H7 (cell line): ENCODE data around the gene DYSF. TPM values are rescaled to one million over a fixed set of nuclear protein-coding genes. Genes with fewer than 3 reads are reported as not detected.

Experiments
- DNase-seq: peaks from one replicate; pipeline ENCODE4 v3.0.0; 2012
- H3K27me3 ChIP-seq: 2 replicates; pipeline ENCODE4 v1.6.0; 2011; ENCODE audit warnings: mild to moderate bottlenecking, low read length; ENCODE audit not compliant: control insufficient read depth, insufficient read depth
- H3K36me3 ChIP-seq: replicated peaks from 2 replicates; pipeline ENCODE4 v1.5.1; 2011; ENCODE audit warnings: low read length; ENCODE audit not compliant: control insufficient read depth, insufficient read depth
- H3K4me3 ChIP-seq: 2 replicates; pipeline ENCODE4 v1.5.1; 2011; ENCODE audit warnings: low read depth, mild to moderate bottlenecking, control low read depth, low read length, moderate library complexity; ENCODE audit not compliant: insufficient read depth
- total RNA-seq: library from RNA; depleted of rRNA; stranded (reverse); fragments of >200 nt; shearing (Covaris generic); gene quantifications from 2 replicates; pipeline ENCODE4 v1.2.3, GENCODE V29; 2014

DYSF gene
- total RNA-seq, 1 experiment from 2014 or later: 7.4 TPM

GRCh38 chr2:71700658-71701397, 247.5 kb downstream of the DYSF start:
- Histone ChIP-seq H3K27me3 (no peaks in the 10 kb centered on the region), H3K4me3 (no peak overlapping the region), H3K36me3 (no peaks in the 10 kb centered on the region)
- peak; percentile 73 for DNase-seq

- H3K36me3 ChIP-seq: no peaks in the 10 kb centered on the region
- H3K27me3 ChIP-seq: no peaks in the 10 kb centered on the region
- no peak overlapping the region for H3K4me3 ChIP-seq
- DNase-seq: no peak
Observed at GRCh38 chr2:71702071-71702970, 249.0 kb downstream of the DYSF start.

- H3K4me3 ChIP-seq: no peak overlapping the region
- H3K27me3 ChIP-seq: no peaks in the 10 kb centered on the region
- H3K36me3 ChIP-seq: no peaks in the 10 kb centered on the region
- no peak for DNase-seq
Observed at GRCh38 chr2:71702971-71703898, 249.9 kb downstream of the DYSF start.

DNA sequence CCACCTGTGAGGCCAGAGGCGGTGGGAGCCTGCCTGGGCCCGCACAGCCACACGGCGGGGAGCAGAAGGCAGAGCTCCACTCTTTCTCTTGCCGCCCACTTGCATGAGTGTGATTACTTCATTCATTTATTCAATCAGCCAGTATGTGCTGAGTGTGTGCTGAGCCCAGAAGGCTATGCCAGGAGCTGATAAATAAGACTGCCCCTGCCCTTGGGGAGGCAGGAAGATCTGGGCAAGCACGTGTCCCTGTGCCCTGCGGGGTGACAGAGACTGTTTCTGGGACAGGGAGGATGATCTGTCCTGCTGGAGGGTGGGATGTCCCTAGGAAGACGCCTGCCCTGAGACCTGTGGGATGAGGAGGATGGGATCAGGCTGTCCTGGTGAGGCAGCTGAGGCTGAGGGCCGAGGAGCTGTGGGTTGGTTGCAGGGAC, 250.8 kb downstream of the DYSF start:
- H3K4me3 ChIP-seq: no peak overlapping the region
- H3K36me3 ChIP-seq: no peaks in the 10 kb centered on the region
- H3K27me3 ChIP-seq: no peaks in the 10 kb centered on the region
- DNase-seq: no peak

DNA sequence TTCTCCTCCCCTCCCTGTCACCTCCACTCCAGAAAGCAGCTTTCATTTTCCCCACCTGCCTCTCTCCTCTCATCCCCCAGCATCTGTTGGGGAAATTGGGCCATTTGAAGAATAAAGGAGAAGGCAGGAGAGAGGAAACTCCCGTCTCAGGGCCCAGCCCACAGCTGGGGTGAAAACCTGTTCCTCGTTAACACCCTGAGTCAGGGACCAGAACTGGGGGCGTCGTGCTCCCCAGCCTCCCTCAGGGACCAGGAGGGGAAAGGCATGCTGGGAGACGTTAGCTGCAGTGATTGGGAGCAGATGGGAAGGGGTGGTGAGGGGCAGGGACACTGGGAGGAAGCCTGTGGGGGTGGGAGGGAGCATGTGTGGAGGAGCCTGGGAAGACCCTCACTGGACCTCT, 251.3 kb downstream of the DYSF start:
- Histone ChIP-seq H3K27me3 (no peaks in the 10 kb centered on the region), H3K4me3 (no peak overlapping the region), H3K36me3 (no peaks in the 10 kb centered on the region)
- no peak for DNase-seq

GRCh38 chr2:71705171-71705960, 252.0 kb downstream of the DYSF start:
- DNase-seq: no peak
- Histone ChIP-seq H3K27me3 (no peaks in the 10 kb centered on the region), H3K36me3 (no peaks in the 10 kb centered on the region), H3K4me3 (no peak overlapping the region)

DNA sequence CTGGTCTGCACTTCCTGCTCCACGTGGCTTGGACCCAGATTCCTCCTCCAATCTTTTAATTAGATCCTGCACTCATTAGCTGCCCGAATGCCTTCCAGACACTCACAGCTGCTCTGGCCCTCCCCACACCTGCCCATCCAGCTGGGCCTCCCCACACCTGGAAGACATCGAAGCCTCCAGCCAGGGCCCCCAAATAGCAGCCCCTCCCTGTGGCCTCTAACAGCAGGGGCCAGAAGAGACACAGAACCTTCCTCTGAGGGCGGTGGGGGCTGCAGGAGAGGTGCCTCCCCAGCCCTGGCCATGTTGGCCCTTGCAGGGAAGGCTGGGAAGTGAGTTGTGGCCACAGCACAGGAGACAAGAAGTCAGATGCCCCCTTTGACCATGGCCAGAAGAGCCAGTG, 252.8 kb downstream of the DYSF start:
- H3K27me3 ChIP-seq: no peaks in the 10 kb centered on the region
- DNase-seq: no peak

DNA sequence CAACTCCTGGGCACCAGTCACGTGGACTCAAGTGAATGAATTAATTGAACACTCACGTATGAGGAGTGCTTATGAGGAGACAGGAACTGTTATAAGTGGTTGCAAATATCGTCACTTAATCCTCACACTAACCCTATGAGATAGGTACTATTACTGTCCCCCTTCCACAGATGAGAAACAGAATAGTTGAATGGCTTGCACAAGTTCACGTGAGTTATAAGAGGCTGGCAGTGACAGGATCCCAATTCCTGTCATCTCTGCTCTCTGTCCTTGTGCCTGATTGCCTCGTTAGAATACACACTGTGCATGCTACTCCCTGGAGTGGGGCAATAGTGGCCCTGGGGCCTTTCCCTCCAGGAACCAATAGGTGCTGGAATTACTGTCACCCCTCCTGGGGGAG, 253.5 kb downstream of the DYSF start:
- H3K27me3 ChIP-seq: no peaks in the 10 kb centered on the region
- no peak for DNase-seq
- H3K4me3 ChIP-seq: no peak overlapping the region
- H3K36me3 ChIP-seq: no peaks in the 10 kb centered on the region

More for the DNA sequence above, 252.8 kb downstream of the DYSF start:
- no peak overlapping the region for H3K4me3 ChIP-seq
- H3K36me3 ChIP-seq: no peaks in the 10 kb centered on the region

DNA sequence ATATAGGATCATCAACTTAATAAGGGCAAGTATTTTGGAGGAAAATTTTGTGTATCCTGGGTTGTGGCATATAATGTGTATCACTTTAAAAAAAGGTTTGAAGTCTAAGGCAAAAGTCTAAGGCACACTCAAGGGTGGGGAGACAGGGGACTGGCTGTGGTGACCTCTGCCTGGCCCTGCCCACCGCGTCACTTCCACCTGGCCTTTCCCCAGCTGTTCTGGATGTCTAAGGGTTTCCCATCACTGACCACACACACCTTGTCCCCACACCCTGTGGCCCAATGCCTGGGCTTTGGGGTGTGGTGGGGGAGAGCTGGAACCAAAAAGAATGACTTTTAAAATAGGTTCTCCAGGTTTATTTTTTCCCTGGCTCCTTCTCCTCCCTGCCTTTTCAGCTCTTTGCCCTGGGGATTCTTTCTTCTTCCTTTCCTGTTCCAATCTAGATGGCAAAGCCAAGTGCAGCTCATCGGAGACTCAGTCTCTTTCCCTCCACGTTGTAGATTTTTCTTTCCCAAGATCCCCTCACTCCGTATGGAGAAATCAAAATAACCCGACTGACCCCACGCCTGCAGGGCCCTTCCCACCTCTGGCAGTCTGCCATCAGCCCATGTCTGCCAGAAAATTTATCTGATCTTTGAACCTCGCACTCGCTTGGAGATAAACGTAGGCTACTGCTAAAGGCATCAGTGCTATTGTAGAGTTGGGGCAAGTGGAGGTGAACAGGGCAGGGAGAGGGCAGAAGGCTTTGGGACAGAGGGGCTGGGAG, 257.2 kb downstream of the DYSF start:
- no peak for DNase-seq
- no peaks in the 10 kb centered on the region for H3K36me3 ChIP-seq
- no peaks in the 10 kb centered on the region for H3K27me3 ChIP-seq
- H3K4me3 ChIP-seq: no peak overlapping the region

DNA sequence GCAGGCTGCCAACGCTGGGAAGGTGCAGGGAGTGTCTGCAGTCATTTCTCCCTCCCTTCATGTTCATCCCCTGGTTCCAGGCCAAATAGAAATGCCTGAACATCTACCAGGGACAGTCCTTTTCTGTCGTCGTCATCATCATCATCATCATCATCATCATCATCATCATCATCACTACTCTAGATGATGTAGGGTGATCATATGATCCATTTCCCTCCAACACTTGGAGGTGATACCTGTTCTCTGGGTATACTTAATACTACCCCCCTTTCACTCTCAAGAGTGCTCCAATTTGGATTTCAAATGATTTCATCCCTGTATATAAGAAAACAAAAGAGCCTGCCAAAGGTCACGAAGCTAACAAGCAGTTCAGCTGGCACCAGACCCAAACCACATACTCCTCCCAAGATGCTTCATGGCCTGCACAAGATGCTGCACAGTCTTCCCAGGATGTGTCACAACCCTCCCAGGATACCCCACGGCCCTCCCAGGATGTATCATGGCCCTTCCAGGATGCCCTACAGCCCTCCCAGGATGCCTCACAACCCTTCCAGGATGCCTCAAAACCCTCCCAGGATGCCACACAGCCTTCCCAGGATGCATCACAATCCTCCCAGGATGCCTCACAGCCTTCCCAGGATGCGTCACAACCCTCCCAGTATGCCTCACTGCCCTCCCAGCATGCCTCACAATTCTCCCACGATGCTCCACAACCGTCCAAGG, 257.9 kb downstream of the DYSF start:
- no peak for DNase-seq
- no peaks in the 10 kb centered on the region for H3K27me3 ChIP-seq

DNA sequence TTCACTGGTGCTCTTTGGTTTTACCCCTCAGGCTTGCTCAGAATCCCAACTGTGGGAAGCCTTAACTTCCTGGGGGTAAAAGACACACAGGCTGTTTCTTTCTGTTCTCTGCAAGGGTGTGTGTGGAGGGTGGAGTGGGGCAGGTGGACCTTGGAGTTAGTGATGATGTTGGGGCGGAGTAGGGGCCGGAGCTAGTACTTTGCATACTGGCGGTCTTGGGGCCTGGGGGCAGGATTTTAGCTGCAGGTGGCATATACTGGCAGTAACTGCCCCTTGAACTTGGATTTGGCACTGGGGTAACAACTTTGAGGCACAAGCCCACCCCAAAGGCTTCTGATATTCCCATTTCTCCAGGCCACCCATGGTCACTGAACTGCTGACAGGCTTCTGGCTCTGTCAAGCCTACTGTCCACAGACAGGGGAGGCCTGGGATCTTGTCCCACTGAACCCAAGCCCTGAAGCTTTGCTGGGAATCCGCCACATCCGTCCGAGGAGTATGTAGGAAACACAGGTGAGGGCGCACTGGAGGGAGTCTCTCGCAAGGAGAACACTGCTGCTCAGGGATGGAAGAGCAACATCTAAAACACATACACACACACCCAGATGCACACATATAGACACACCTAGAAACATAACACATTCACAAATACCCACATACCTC, 258.9 kb downstream of the DYSF start:
- no peak overlapping the region for H3K4me3 ChIP-seq
- no peak for DNase-seq
- no peaks in the 10 kb centered on the region for H3K27me3 ChIP-seq
- no peaks in the 10 kb centered on the region for H3K36me3 ChIP-seq

More for the DNA sequence above, 257.9 kb downstream of the DYSF start:
- Histone ChIP-seq H3K4me3 (no peak overlapping the region), H3K36me3 (no peaks in the 10 kb centered on the region)
